NCI-H460 (cell line): Measurements from ENCODE around the gene NUP43. TPM values are rescaled to one million over a fixed set of nuclear protein-coding genes. Genes with fewer than 3 reads are reported as not detected.
"Not testable (repeated sequence)": the region's sequence is repeated elsewhere in the genome, so short reads cannot be mapped to it uniquely, and the experiment has no call there.

Experiments
- DNase-seq: peaks from one replicate; pipeline ENCODE4 v3.0.0-alpha.2; 2016; ENCODE audit warnings: low read depth; ENCODE audit errors: extremely low read depth
- total RNA-seq: library from RNA; depleted of rRNA; stranded (reverse); fragments of >200 nt; shearing (Covaris generic); gene quantifications from 2 replicates; pipeline ENCODE4 v1.2.3, GENCODE V29; 2014

The NUP43 gene
- total RNA-seq, 1 experiment from 2014 or later = 29.1 TPM

DNA sequence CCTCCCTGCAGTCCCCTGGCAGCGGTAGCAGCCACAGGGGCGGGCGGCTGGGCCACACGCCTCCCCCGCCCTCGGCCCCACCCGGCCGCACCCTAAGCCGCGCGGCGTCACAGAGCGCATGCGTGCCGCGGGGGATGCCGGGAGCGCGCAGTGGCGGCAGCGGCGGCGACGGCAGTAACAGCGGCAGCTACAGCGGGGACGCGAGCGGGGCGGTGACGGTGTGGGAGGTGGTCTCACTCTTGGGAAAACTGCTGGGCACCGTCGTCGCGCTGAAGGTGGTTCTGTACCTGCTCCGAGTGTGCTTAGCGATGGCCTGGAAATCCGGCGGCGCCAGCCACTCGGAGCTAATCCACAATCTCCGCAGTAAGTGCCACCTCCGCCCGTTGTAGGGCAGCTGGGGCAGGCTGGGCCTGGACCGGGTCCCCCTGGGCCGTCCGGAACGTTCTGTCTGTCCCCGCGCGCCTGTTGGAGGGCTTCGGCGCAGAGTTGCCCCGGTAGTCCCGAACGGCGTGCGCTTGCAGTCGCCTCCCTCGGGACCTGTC, 3.3 kb upstream of the NUP43 start, which contains the start of gene PCMT1:
Gene PCMT1, plus strand, starts transcription at position 148 of the 542 bp plus-strand sequence. Its CDS starts 161 bp downstream, at position 309.
- peak; percentile 84 for DNase-seq

DNA sequence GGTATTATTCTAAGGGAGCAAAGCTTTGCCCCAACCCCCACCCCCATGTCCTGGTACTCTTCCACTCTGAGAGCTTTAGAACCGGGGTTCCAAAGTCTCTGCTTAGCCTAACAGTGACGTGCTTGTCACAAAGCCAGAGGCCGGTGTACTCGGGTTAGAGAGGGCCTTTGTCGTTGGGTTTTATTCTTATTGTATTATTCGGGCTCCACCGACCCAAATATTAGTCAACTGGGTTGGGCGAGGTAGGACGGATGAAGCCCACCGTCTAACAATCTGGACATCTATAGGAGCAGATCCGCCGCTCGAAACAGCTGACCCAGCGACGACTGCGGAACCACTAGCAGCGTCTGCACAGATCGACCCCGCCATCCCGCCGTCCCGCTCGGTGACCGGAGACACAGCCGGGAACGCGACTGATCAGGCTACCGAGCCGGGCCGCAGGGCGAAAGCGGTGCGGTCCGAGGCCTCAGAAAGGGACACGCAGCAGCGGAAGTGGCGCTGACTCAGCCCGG, 2.8 kb upstream of the NUP43 start:
- not testable (repeated sequence) for DNase-seq

- not testable (repeated sequence) for DNase-seq
These were observed 1.1 kb downstream of the NUP43 start for GRCh38 chr6:149745252-149745651.

GRCh38 chr6:149734915-149735314, 11.4 kb downstream of the NUP43 start:
- no peak for DNase-seq

DNA sequence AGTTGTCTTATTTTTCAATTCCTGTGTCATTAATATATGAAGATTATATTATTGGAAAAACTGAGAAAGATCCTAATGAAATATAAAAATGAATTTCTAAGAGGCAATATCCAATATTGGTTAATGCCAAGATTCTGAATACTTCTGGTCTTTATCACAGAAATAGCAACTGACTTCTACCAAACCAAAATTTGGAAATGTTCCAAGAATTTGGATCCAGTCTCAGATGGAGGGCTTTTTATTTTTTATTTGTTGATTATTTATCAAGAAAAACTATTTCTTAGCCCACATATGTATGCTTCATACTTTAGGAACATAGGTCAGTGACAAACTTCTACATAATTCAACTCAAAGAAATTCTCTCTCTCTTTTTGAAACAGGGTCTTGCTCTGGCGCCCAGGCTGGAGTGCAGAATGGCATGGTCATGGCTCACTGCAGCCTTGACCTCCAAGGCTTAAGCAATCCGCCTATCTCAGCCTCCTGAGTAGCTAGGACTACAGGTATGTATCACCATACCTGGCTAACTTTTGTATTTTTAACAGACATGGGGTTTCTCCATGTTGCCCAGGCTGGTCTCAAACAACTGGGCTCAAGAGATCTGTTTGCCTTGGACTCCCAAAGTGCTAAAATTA, 13.1 kb downstream of the NUP43 start:
- no peak for DNase-seq

DNA sequence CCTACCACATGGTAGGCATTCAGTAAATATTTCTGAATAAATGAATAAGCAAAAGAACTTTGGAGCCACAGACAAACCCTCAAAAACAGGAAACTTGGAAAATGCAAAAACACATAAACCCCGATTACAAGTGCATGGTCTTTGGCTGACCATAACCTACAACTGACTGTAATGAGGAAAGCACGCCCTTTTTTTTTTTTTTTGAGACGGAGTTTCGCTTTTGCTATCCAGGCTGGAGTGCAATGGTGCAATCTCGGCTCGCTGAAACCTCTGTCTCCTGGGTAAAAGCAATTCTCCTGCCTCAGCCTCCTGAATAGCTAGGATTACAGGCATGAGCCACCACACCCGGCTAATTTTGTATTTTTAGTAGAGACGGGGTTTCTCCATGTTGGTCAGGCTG, 16.5 kb downstream of the NUP43 start:
- DNase-seq = no peak

DNA sequence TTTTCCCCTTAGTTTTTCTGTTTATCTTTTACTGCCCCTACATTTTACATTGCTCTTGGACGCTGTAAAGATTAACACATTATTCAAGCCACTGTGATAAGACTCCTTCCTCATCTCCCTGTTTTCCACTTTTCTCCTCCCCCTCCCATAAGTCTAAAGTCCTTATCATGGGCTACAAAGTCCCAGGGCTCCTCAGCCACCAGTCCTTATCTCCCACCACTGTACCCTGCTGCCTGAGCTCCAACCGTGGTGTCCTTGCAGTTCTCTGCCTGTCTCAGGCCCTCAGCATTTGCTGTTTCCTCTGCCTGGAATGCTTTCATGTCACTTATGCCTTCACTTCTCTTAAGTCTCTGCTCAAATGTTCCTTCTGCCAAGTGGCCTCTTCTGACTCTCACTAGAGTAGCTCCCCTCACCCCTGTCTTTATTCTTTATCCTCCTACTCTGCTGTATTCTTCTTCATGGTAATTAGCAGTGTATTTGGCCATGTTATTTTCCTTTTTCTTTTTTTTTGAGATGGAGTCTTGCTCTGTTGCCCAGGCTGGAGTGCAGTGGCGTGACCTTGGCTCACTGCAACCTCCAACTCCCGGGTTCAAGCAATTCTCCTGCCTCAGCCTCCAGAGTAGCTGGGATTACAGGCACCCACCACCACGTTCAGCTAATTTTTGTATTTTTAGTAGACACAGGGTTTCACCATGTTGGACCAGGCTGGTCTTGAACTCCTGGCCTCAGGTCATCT, 17.7 kb downstream of the NUP43 start:
- no peak for DNase-seq

- DNase-seq = no peak
These were observed 18.4 kb downstream of the NUP43 start for GRCh38 chr6:149727793-149728498.

GRCh38 chr6:149725785-149726184, 20.5 kb downstream of the NUP43 start:
- no peak for DNase-seq

DNA sequence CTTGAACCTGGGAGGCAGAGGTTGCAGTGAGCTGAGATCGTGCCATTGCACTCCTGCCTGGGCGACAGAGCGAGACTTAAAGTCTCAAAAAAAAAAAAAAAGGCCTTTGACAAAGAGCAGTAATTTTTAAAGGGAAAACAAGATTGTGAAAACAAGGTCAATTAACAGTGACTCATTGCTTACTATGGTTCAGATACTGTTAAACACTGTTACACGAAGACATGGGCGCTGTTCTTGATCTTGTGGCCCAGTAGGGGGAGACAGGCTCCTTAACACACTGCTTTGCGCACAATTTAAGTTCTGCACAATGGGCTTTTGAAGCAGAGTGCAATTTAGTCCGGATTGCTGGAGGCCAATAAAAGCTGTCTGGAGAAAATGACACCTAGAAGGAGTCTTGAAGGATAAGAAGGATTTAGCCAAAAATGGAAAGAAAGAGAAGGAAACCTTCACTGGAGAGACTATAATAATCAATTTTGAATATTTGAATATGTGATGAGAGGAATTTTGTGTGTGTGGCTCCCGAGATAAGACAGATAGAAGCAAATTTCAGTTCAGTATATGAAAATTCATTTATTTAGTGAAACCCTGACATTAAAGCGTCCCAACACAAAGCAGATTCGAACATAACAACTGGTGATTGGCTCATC, 22.4 kb downstream of the NUP43 start:
- peak; percentile 62 for DNase-seq

GRCh38 chr6:149723262-149723661, 23.1 kb downstream of the NUP43 start:
- no peak for DNase-seq

DNA sequence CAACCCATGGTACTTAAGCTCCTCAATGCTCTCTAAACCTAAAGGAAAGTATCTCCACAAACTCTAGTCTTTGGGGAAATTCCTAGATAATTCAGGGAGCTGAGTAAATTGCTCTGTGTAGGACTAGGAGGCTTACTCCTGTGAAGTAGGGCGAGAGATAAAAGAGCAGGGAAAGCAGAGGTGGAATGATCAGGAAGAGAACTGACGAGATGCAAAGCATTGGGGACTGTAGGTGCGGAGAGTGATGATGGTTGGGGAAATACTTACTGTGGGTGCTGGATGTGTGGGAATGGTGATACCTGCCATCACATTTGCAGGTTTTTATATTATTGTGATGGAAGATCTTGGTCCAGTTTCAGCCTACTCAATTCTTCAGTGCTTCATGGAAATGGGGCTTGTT, 26.8 kb downstream of the NUP43 start:
- no peak for DNase-seq

GRCh38 chr6:149717588-149718458, 28.5 kb downstream of the NUP43 start, which contains the start of gene LATS1:
TSS of gene LATS1 (minus strand) at chr6:149718101. CDS start at chr6:149702126, 15,975 bp downstream.
- DNase-seq = peak; percentile 60

- DNase-seq = no peak
These were observed 29.1 kb downstream of the NUP43 start for GRCh38 chr6:149717255-149717587.

DNA sequence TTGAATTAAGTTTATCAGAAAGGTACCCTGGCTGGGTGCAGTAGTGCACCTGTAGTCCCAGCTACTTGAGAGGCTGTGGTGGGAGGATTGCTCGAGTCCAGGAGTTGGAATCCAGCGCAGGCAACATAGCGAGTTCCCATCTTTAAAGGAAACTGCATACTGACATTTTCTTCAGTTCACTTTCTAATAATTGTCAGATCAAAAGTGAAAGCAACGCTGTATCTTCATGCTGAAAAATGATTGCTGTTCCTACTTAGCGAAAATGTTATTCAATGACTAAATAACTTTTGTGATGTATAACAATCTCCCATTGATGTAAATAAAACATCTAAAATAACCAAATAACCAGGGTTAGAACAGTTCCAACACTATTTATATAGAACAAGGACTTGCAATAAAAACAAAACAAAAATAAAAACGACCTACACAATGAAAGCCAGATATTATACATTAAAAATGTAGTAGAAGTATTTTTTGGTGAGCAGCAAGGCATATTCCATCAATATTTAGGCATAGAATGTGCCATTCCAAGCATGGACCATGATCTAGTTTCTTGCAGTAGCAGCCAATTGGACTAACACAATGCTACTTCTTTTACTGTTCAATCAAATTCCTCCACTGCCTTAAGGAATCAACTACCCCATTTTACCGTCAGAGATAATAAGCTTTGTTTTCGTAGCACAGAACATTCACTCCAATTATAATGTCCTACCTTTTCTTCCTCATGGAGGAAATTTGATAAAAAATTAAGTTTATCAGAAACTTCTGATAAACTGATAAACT, 30.0 kb downstream of the NUP43 start:
- DNase-seq = no peak

DNA sequence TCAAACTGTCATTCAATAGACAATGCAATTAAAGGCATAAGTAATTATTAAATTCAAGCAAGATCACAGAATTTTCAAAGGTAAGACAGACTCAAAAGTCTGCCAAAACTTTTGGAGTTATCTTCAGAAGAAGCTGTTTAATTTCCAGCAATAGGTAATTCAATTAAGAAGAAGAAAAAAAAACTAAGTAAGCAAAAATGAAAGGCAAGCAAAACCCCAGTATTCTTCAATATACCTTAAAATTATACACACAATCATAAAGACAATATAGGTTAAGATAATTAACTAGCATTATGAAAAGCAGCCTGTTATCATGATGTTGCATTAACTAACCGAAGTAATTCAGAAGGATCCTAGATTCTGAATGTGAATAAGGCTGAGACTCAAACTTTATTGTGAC, 31.9 kb downstream of the NUP43 start:
- DNase-seq = no peak

- no peak for DNase-seq
These were observed 34.6 kb downstream of the NUP43 start for GRCh38 chr6:149711711-149712110.

- DNase-seq = no peak
These were observed 44.6 kb downstream of the NUP43 start for GRCh38 chr6:149701714-149702113.

GRCh38 chr6:149699150-149699549, 47.2 kb downstream of the NUP43 start:
- no peak for DNase-seq
